Measurements from ENCODE around the gene PITPNC1.
"Not testable (repeated sequence)": the region's sequence is repeated elsewhere in the genome, so short reads cannot be mapped to it uniquely, and the experiment has no call there.

PITPNC1 gene

DNA sequence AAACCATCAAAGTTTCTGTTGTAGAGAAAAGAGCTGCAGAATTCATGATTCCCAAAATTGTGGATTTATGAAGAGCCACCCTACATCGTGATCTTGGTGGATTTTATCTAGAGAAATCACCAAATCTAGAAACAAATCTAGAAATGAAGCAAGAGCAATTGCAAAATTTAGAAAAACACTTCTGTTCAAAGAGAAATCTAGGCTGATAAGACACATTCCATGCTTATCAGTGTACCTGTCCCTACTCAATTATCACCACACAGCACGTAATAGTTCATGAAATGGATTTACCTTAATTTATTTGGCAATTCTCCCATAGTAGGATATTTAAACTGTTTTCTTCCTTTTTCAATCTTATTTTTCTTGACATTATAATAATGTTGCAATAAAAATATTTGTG is 246.7 kb downstream of the PITPNC1 start:
- no peak for DNase-seq (ENCODE audit: low read depth)

DNA sequence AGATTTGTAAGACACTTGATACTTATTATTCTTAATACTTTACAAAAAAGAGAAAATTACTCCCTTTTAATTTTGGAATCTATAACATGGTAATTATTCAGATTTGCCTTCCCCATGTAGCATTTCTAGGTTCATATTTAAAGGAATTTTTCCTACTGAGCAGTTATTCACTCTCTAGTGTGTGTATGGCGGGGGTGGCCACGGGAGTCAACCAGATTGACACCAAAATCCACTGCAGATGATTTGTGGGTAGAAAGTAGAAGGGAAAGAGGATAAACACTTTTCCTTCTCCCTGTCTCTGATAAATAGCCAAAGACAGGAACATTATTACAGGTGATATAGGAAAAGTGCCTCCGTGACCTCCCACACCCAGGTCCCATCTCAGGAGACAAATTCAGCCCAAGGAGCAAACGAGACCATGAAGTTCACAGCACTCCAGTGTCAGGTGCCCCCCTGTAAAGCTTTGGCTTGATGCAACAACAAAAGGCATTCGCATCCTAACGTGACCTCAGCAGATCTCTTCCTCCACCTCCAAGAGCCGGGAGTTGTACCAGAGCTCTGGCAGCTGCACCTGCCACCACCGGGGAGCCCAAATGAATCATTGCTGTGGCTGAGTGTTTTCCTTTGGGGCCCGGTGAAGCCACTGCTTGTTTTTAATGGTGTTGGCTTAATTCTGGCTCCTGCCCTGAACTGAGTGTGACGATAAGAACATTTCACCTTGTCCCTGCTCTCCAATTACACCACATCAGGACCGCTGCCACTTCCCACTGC is 248.0 kb downstream of the PITPNC1 start:
- no peak for DNase-seq (ENCODE audit: low read depth)

DNA sequence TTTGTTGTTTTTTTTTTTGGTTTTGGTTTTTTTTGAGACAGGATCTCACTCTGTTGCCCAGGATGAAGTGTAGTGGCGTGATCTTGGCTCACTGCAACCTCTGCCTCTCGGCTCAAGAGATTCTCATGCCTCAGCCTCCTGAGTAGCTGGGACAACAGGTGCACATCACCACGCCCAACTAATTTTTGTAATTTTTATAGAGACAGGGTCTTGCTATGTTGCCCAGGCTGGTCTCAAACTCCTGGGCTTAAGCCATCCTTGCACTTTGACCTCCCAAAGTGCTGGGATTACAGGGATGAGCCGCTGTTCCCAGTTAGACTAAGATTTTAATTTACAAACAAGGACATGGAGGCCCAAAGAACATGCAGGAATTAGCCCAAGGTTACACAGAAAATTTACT is 248.9 kb downstream of the PITPNC1 start:
- no peak for DNase-seq (ENCODE audit: low read depth)

DNA sequence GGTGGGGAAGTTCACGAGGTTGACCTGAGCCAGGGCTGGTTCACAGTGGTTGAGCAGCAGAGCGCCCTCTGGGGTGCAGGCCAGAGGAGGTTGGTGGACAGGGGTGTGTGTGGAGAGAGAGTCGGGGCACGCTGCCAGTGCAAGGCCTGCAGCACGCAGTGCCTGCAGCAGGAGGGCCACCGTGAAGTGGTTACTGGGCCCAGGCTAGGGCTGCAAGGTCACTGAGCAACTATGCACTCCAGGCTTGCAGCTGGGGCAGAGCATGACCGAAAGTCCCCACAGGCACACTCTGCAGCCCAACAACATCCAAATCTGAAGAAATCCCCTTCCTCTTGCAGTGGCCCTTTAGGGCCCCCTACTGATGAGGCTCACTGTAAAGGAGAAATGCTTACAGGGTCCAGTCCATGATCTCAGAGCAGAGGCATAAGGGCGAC is 251.5 kb downstream of the PITPNC1 start:
- DNase-seq (ENCODE audit: low read depth), result no peak

DNA sequence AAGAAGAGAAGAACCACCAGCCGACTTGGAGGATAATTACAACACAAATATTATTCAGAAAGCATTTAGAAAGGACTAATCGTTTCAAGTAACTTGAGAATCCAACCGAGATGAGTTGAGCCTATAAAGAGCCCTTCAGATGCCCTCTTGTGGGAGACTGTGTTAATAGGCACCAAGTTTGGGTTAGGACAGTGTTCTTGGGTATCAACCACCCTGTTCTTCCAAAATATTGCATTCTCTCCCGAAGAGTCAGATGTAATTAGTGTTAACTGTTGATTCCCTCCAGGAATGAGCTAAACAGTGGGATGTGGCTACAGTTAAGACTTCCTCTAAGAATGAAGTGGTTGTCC is 252.9 kb downstream of the PITPNC1 start:
- no peak for DNase-seq (ENCODE audit: low read depth)

DNA sequence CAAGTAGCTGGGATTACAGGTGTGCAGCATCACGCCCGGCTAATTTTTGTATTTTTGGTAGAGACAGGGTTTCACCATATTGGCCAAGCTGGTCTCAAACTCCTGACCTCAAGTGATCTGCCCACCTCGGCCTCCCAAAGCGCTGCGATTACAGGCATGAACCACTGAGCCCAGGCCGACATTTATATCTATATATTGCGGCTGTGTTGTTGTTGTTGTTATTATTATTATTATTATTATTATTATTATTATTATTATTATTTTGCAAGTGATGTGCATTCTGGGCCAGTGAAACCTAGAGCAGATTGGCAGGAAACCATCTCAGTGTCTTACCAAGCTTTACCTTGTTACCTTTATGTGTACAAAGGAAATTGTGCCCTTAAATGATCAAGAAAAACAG is 253.8 kb downstream of the PITPNC1 start:
- not testable (repeated sequence) for DNase-seq (ENCODE audit: low read depth)

DNA sequence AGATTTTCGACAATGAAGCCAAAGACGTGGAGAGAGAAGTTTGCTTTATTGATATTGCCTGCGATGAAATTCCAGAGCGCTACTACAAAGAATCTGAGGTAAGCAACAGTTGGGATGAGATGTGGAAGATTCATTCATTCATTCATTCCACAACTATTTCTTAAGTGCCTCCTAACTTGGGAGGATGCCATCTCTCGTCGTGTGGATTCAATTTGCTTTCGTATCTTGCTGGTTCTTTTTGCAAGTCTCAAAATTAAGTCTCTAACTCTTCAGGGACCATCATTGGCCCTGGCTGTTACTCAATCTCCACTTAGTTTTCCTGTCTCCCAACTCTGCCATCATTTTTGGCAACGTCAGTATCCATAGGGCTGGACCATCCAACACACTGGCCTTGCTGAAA is 255.1 kb downstream of the PITPNC1 start:
- DNase-seq (ENCODE audit: low read depth), result no peak

DNA sequence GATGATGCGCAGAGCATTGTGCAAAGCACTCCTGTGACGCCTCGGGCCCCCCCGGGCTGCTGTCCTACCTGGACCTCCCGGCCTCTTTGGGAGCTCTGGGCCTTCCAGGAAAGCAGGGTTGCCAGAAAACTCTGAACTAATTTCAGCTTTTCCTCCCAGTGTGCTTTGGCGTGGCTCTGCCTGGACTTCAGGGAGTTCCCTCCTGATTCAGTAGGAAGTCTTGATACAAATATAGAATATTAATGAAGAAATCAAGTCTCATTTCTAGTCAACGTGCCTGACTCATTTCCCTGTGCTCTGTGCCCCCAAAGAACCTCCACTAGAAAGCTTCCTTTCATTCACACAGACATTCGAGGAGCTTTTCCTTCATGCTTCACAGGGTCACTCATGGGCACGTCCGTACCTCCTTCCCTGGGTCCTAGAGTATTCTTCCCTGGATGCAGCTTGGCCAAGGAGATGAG is 256.7 kb downstream of the PITPNC1 start:
- no peak for DNase-seq (ENCODE audit: low read depth)

DNA sequence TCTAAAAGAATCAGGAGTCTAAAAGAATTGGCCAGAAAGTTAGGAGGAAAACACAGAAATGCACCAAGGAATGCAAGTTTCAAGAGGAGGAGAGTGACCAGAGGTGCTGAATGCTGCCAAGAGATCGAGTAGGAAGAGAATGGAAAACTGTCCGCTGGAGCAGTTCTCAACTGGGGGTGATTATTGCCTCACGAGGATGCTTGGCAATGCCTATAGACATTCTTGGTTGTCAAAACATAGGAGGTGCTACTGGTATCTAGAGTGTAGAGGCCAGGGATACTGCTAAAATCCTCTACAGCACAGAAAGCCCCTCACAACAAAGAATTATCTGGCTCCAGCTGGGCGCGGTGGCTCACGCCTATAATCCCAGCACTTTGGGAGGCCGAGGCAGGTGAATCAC is 258.6 kb downstream of the PITPNC1 start:
- DNase-seq (ENCODE audit: low read depth), result no peak

DNA sequence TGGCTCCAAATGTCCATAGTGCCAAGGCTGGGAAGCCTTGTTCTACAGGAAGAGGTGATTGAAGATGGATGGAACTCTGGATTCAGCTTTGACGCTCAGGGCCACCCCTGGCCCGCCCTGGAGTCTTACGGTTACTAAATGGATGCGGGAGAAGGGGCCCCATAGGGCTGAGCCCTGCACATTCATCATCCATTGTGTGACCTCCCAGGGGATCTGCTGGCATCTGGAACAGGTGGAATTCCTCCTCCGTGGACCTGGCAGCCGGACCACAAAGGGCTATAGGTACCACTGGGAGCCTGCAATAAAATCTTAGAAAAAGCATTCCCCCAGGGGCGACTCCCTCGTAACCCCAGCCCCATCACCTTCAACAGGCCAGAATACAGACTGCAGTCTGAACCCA is 259.2 kb downstream of the PITPNC1 start:
- no peak for DNase-seq (ENCODE audit: low read depth)

DNA sequence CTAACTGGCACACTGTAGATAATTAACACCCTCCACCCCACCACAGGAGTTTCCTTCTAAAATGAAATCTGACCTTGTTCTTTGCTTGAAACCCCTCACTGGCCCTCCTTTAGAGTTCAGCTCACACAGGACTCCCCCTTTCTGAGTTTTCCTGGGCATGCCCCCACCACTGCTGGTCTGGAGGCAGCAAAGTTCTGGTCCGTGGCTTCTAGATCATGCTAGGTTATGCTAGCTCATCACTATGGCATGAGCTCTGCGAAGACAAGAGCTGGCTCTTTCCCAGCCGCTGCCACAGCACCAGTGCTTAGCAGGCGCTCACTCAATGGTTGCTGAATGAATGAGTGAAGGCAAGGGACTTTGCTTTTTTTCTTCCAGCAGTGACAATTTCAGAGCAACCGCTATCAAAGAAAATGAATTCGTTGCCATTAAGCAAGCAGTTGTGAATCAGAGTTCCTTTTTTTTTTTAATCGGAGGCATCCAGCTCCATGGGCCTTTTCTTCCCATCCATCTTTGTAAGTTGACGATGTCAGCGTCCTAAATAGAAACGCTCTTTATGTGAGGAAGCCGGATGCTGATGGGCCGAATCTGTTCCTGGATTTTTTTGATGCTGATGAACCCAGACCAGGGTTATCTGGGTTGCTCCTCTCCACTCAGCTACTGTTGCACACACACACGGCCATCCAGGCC is 259.9 kb downstream of the PITPNC1 start:
- DNase-seq (ENCODE audit: low read depth), result no peak

DNA sequence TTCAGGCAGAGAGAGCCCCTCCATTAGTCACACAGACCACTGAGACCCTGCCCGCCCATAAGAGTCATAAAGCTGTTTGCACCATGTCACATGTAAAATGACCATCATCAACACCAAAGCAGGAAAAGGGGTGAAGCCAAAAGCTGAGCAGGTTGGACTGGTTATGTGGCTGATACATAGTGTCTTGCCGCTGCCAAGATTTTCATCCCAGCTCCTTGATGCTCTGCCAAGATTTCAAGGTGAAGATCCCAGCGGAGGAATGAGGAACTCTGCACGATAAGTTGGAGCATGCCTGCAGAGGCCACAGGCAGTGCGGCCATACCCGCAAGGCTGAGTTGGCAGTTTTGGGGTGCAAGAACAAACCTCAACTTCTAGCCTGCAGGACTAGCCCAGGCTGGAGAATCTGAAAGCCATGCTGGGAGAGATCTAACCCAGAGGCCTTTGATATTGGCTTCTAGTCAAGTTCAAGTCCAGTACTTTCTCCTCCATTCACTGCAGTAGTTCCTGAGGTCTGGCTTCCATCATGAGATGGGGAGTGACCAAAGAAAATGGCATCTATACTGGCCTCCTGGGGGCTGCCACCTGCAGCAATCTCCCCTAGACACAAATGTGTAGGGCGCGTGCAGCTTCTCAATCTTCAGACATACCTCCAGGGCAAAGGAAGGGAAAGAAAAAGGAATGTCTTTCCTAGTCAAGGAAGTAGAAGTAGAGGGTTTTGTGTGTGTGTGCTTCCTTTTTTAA is 261.0 kb downstream of the PITPNC1 start:
- no peak for DNase-seq (ENCODE audit: low read depth)

DNA sequence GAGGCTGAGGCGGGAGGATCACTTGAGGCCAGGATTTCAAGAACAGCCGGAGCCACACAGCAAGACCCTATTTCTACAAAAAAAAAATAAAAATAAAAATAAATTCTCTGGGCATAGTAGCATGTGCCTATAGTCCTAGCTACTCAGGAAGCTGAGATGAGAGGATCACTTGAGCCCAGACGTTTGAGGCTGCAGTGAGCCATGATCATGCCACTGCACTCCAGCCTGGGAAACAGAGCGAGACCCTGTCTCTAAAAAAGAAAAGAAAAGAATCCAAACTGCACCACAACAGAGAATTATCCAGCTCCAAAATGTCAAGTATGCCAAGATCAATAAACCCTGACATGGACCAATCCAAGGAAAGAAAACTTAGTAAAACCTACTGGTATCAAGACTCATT is 261.8 kb downstream of the PITPNC1 start:
- no peak for DNase-seq (ENCODE audit: low read depth)

DNA sequence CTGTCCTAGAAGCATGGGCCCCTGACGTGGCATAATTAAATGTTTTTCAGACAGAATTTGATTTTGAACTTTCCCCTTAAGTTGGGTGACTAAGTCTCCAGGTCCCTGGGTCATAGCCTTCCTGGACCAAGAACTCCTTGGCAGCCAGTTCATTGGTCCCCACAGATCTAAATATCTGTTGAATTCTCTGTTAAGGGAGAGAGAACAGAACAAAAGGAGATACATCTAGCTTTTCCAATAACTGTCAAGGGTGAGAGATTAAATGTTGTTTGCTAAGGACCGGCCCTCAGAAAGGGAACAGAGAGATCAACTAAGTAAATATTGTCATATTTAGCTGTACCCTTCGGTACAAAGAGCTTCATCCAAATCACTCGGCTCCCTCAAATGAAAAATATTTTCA is 262.5 kb downstream of the PITPNC1 start:
- no peak for DNase-seq (ENCODE audit: low read depth)

DNA sequence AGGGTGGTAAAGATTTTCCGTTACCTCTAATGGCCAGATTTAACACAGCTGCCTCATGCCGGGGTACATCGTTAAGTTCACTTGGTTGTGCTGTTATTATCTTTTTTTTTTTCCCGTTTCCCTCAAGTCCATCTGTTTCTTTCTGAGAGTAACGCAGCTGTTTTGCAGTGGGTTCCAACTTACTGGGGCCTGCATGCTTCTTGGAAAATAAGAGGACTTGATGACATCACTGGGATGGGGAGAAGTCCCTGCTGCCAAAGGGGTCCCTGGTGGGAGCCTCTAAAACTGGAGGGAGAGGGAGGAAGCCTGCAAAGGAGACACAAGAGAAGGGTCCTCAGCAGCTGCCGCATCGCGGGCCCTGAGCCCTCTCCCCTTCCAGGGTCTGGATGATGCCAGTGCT is 262.9 kb downstream of the PITPNC1 start:
- DNase-seq (ENCODE audit: low read depth), result no peak

DNA sequence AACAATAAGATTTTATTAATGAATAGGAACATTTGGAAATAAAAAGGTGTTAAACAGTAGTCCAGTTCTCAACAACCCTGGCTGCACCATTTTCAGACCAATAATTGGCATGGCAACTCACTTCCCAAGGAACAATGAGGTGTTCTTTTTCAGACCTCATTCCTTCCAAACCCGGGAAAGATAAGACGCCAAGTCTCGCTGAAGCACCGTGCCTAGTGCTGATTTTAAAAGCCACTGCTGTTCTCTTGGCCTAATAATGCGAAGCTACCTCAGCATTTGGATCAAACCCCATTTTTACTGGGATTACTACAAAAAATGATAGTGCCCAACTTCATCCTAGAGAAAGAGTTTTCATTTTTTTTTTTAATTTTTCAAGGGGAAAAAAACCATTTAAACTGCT is 265.4 kb downstream of the PITPNC1 start:
- no peak for DNase-seq (ENCODE audit: low read depth)

DNA sequence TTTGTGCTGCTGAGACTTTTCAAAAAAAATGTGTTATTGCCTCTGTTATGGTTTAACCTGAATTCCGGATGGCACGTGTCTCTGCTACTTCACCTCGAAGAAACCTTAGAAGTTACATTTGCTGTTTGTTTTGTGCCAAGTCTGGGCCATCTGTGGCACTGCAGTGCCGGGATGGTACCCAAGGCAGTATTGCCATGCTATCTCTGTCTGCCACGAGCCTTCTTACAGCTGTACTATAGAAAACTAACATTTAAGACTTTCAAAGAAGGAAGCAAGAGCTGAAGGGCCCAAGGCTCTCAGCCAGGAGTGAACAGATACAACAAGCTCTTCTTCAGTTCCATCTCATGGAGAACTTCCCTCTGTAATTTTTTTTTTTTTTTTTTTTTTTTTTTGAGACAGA is 267.0 kb downstream of the PITPNC1 start:
- no peak for DNase-seq (ENCODE audit: low read depth)

DNA sequence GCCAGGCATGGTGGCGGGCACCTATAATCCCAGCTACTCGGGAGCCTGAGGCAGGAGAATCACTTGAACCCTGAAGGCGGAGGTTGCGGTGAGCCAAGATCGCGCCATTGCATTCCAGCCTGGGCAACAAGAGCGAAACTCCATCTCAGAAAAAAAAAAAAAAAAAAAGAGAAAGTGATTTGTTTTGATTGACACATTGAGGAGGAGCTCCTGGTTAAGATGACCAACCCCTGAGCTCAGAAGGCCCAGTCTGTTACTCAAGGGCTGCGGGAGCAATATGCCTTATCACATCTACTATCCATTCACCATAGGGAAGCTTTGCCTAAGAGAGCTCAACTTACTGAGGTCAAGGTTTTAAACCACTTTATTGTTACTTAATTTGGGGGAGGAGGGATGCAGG is 268.1 kb downstream of the PITPNC1 start:
- not testable (repeated sequence) for DNase-seq (ENCODE audit: low read depth)

DNA sequence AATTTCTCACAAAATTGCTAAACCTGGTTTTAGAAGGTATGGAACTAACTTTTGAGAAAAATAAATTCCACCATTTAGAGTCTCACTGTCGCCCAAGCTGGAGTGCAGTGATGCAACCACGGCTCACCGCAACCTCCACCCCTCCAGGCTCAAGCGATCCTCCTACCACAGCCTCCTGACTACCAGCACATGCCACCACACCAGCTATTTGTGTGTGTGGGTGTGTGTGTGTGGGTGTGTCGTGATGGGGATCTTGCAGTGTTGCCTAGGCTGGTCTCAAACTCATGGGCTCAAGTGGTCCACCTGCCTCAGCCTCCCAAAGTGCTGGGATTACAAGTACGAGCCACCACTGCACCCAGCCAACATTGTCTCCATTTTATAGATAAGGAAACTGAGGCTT is 269.4 kb downstream of the PITPNC1 start:
- DNase-seq (ENCODE audit: low read depth), result no peak

DNA sequence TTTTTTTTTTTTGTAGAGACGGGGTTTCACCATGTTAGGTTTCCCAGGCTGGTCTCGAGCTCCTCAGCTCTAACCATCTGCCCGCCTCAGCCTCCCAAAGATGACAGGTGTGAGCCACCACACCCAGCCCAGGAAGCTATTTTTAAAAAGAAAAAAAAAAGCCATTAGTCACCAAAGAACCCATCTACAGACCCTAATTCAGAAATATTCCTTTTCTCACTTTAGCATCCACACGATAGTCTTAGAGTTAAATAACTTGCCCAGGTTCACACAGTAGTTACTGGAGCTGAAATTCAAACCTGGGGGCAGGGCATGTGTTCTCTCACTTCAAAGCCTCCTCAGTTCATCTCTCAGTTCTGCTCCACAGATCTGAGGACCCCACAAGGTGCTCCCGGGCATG is 270.4 kb downstream of the PITPNC1 start:
- DNase-seq (ENCODE audit: low read depth), result no peak

DNA sequence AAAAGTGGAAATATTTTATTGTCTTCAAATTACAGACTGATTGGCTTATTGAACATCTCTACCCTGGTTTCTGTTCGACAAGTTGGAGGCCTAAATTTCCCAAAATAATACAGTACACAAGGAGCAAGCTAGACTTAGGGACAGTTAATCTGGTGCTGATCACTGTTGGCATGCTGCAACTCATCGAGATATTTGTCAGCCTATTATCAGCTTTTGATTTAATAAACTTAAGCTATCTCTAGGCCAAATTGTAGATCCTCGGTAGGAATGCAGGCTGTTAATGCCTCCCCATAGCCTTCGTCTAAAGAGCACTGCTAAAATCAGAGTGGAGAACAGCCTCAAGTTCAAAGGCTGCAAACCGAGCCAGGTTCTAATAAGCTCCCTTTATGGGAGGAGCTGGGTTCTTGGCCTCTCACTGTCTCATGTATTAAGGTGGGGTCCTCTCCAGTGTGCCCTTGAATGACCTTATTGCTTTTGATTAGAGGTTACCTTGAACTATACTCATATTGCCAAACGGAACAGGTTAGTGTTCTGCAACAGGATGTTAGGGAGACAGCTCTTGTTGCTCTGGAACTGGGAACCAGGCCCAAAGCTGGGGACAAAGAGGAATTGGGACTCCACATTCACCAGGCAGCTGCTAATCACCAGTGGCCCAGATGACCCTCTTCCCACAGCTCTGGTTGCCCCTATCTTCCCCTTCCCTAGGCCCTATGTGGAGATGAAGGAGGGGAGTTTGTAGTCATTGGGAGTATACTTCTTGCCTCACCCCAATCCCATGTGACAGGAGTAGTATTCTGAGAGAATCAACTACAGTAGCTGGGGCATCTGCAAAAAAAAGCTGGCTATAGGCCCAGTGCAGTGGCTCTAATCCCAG is 271.2 kb downstream of the PITPNC1 start:
- DNase-seq (ENCODE audit: low read depth), result no peak

DNA sequence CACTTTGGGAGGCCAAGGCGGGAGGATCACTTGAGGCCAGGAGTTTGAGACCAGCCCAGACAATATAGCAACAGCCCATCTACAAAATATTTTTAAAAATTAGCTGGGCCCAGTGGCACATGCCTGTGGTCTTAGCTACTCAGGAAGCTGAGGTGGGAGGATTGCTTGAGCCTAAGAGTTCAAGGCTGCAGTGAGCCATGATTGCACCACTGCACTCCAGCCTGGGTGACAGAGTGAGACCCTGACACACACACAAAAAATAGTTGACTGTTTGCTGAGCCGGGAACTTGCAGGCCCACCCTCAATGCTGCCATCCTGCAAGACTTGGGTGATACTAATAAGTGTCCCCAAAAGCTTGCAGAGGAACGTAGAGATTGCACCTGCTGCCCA is 271.8 kb downstream of the PITPNC1 start:
- DNase-seq (ENCODE audit: low read depth), result not testable (repeated sequence)
